GM19193 (cell line): Measurements from ENCODE around the gene PCDH9.

Source experiments
- POLR2A ChIP-seq: IDR thresholded peaks from 4 replicates; pipeline ENCODE4 v1.6.1; 2011; ENCODE audit not compliant: insufficient read depth, insufficient read length; ENCODE audit errors: extremely low read depth

The PCDH9 gene, protein sequence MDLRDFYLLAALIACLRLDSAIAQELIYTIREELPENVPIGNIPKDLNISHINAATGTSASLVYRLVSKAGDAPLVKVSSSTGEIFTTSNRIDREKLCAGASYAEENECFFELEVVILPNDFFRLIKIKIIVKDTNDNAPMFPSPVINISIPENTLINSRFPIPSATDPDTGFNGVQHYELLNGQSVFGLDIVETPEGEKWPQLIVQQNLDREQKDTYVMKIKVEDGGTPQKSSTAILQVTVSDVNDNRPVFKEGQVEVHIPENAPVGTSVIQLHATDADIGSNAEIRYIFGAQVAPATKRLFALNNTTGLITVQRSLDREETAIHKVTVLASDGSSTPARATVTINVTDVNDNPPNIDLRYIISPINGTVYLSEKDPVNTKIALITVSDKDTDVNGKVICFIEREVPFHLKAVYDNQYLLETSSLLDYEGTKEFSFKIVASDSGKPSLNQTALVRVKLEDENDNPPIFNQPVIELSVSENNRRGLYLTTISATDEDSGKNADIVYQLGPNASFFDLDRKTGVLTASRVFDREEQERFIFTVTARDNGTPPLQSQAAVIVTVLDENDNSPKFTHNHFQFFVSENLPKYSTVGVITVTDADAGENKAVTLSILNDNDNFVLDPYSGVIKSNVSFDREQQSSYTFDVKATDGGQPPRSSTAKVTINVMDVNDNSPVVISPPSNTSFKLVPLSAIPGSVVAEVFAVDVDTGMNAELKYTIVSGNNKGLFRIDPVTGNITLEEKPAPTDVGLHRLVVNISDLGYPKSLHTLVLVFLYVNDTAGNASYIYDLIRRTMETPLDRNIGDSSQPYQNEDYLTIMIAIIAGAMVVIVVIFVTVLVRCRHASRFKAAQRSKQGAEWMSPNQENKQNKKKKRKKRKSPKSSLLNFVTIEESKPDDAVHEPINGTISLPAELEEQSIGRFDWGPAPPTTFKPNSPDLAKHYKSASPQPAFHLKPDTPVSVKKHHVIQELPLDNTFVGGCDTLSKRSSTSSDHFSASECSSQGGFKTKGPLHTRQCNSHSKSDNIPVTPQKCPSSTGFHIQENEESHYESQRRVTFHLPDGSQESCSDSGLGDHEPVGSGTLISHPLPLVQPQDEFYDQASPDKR (N-terminal part only)

GRCh38 chr13:67229481-67230403, at the start of gene PCDH9:
TSS of gene PCDH9 (minus strand) at chr13:67230336. CDS start at chr13:67228440, 1,896 bp downstream.
- no peak for TF ChIP-seq POLR2A

- no peak for TF ChIP-seq POLR2A
Observed at GRCh38 chr13:67278235-67278634, 48.1 kb upstream of the PCDH9 start.

- TF ChIP-seq POLR2A = no peak
Observed at GRCh38 chr13:67277581-67277980, 47.4 kb upstream of the PCDH9 start.

DNA sequence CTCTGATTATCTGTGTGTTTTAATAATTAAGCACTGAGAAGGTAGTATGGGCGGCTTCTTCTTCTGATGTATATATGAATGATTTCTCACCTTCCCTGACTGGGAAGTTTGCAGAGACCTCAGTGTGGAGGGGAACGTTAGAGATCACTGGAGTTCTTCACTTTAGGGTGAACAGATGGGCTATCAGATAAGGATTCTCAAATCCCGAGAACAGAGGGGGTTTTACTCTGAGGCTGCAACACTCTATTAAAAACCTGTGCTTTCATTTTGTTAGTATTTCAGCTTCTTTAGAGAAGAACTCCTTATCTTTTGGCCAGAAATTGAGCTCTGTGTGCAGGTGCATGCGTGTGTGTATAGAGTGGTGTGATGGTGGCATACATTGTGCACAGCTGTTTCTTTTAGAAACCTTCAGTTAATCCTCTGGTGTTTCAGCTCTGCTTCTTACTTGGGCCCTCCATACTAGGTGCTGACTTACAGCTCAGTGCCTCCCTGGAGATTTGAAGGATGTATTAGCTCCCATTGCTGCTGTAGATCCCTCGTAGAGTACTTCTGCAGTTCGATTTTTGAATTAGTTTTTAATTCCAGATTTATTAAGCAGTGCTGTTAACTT, 45.3 kb upstream of the PCDH9 start:
- no peak for TF ChIP-seq POLR2A

DNA sequence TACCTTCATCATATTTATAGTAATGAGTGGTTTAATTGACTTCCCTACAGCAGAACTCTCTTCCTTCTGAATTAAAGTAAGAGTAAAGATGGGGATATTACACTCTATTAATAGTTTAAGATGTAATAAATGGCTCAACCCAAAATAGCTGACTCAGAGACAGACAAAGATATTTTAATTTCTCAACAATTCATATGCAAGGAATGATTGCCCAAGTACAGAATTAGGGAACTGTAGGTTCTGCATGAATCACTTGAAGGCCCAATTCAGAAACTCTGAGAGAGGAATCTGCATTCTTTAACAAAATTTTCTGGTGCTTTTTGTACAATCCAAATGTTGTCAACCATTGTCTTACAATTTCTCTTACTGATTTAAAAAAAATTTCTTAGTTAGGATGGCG, 42.9 kb upstream of the PCDH9 start:
- TF ChIP-seq POLR2A = no peak

DNA sequence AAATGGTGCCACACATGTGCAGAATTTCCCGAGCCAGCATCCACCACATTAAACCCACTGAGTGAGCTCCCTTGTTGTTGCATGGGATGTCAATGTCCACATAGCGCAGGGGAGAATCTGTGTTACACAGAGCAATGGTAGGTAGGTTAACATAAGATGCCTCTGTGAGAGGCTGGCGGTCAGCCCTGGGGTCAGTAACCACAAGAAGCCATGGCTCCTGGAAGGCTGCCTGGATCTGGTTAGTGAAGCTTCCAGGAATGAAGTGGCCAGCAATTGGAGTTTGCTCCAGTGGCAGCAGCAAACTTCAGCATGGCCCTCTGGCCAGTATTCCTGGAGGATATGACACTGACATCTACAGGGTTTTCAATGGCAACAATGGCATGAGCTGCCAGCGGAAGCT, 37.0 kb upstream of the PCDH9 start:
- no peak for TF ChIP-seq POLR2A

DNA sequence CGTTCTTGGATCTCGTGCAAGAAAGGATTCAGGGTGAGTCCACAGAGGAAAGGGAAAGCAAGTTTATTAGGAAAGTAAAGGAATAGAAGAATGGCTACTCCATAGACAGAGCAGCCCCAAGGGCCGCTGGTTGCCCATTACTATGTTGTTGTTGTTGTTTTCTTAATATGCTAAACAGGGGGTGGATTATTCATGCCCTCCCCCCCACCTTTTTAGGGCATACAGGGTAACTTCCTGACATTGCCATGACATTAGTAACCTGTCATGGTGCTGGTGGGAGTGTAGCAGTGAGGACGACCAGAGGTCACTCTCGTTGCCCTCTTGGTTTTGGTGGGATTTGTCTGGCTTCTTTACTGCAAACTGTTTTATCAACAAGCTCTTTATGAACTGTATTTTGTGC, 29.1 kb upstream of the PCDH9 start:
- TF ChIP-seq POLR2A = no peak

GRCh38 chr13:67258482-67258881, 28.3 kb upstream of the PCDH9 start:
- TF ChIP-seq POLR2A = no peak

GRCh38 chr13:67238861-67239260, 8.7 kb upstream of the PCDH9 start:
- TF ChIP-seq POLR2A = no peak

DNA sequence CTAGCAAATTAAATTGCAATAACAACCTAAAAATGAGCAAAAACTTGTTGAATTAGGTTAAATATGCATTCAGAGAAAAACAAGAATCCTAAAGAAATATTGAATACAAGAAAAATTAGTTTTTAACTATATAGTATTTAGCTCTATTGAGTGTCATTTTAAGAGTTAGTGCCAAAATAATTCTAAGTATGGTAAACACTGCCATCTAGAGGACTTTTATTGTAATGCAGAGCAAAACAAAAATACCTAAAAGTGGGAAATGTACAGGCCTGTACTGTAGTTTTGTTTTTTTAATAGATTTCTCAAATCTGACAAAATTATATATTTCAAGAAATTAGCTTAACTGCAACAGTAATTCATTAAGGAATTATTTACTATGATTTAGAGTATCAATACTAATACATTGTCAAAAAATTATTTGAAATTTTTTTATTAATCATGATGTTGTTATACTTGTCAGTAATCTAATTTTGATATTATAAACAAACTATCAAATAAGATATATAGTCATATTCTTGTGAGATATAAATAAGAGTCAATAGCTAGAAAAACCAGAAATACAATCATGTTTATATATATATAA, 8.2 kb upstream of the PCDH9 start:
- TF ChIP-seq POLR2A = no peak

DNA sequence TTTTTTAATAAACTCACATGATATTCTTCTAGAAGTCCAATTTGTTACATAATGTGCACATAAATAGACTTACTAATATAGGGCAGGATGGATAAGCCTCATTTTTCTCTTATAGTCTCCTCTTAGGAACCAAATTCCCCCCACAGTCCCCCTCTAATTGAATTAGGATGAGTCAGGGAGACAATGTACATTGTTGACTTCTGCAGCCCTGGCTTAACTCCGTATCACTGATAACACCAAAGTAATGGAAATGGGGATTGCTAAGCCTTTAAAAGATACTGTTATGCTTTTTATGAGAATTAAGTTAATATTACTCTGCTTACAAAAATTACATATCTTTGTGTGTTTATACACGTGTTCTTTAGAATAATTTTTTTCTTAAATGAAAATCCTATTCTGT, 5.1 kb upstream of the PCDH9 start:
- no peak for TF ChIP-seq POLR2A

DNA sequence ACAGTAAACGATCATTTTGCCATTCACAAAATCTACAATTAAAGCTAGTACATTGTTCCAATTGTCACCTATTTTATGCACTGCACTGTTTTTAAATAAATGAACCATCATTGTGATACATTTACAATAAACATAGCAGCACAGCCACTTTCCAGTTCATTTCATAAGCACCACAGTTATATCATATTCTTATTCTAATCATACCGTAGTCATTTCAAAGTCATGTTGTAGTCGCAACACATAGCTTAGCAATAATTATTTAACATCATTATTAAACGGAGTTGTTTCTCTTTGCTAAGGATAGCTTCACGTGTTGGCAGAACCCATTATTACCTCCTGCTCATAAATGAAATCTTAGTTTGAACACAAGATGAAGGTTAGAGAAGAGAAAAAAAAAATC, 2.2 kb upstream of the PCDH9 start:
- no peak for TF ChIP-seq POLR2A

GRCh38 chr13:67231289-67232000, 1.3 kb upstream of the PCDH9 start:
- TF ChIP-seq POLR2A = no peak

GRCh38 chr13:67230404-67231288, 510 bp upstream of the PCDH9 start:
- TF ChIP-seq POLR2A = no peak
